ENCODE results near the gene FGD3. TPM values are rescaled to one million over a fixed set of nuclear protein-coding genes. Genes with fewer than 3 reads are reported as not detected.
"Not testable (repeated sequence)": the region's sequence is repeated elsewhere in the genome, so short reads cannot be mapped to it uniquely, and the experiment has no call there.

FGD3 gene
- 1 to 10 TPM; 1.8 to 2.3 TPM for total RNA-seq

- DNase-seq, result no peak
- no peak for TF ChIP-seq CTCF (IDR thresholded peaks at IDR 0.05)
- Histone ChIP-seq H3K4me1 (no peaks in the 10 kb centered on the region), H3K27me3 (peaks cover 12% of the 10 kb centered on the region), H3K36me3 (no peaks in the 10 kb centered on the region), H3K4me3 (peak within 1 kb of the TSS; percentile 41), H3K9ac (ENCODE audit: low read depth in 2 of 2, low read length in 2 of 2) (no peak within 1 kb of the TSS), H3K9me3 (no peaks in the 10 kb centered on the region), H3K27ac (no peak within 1 kb of the TSS)
- intact Hi-C loops (cut with DNase I), result no loop called here
Measured at GRCh38 chr9:92947268-92948037, at the start of gene FGD3. TSS of gene FGD3 (plus strand) at chr9:92947523. CDS start at chr9:92976257, 28,734 bp downstream.

GRCh38 chr9:92905137-92905536 lies 42.2 kb upstream of the FGD3 start:
- DNase-seq; intact Hi-C loops (cut with DNase I); H3K9me3 ChIP-seq; H3K4me3 ChIP-seq; H3K4me1 ChIP-seq; H3K9ac ChIP-seq (ENCODE audit: low read depth in 2 of 2, low read length in 2 of 2); H3K27ac ChIP-seq; H3K36me3 ChIP-seq; H3K27me3 ChIP-seq: not testable (repeated sequence)

- DNase-seq, result no peak
- intact Hi-C loops (cut with DNase I), result no loop called here
- no peaks in the 10 kb centered on the region for H3K9me3 ChIP-seq
- H3K4me3 ChIP-seq, result no peak overlapping the region
- H3K4me1 ChIP-seq, result no peaks in the 10 kb centered on the region
- no peaks in the 10 kb centered on the region for H3K36me3 ChIP-seq
- H3K27ac ChIP-seq, result no peak overlapping the region
- no peak overlapping the region for H3K9ac ChIP-seq (ENCODE audit: low read depth in 2 of 2, low read length in 2 of 2)
- H3K27me3 ChIP-seq, result no peaks in the 10 kb centered on the region
- TF ChIP-seq CTCF (IDR thresholded peaks at IDR 0.05), result no peak
Measured at GRCh38 chr9:92911511-92912475, 35.5 kb upstream of the FGD3 start.

GRCh38 chr9:92917176-92917800 lies 30.0 kb upstream of the FGD3 start:
- no peak overlapping the region for H3K9ac ChIP-seq (ENCODE audit: low read depth in 2 of 2, low read length in 2 of 2)
- no peaks in the 10 kb centered on the region for H3K27me3 ChIP-seq
- no peaks in the 10 kb centered on the region for H3K9me3 ChIP-seq
- intact Hi-C loops (cut with DNase I), result no loop called here
- no peak for DNase-seq
- no peak overlapping the region for H3K4me3 ChIP-seq
- H3K36me3 ChIP-seq, result no peaks in the 10 kb centered on the region
- TF ChIP-seq CTCF (IDR thresholded peaks at IDR 0.05), result no peak
- H3K27ac ChIP-seq, result no peak overlapping the region
- no peaks in the 10 kb centered on the region for H3K4me1 ChIP-seq

GRCh38 chr9:92920437-92920836 lies 26.9 kb upstream of the FGD3 start:
- no peak for DNase-seq
- no peak overlapping the region for H3K9ac ChIP-seq (ENCODE audit: low read depth in 2 of 2, low read length in 2 of 2)
- H3K4me3 ChIP-seq, result no peak overlapping the region
- no peaks in the 10 kb centered on the region for H3K27me3 ChIP-seq
- intact Hi-C loops (cut with DNase I), result no loop called here
- no peak for TF ChIP-seq CTCF (IDR thresholded peaks at IDR 0.05)
- H3K36me3 ChIP-seq, result no peaks in the 10 kb centered on the region
- no peaks in the 10 kb centered on the region for H3K9me3 ChIP-seq
- no peak overlapping the region for H3K27ac ChIP-seq
- no peaks in the 10 kb centered on the region for H3K4me1 ChIP-seq
